Trophoblast cell (in vitro differentiated cells and primary cell): ENCODE data around the gene RGS3.

ENCODE experiments used
- DNase-seq, 2 donors: peaks; one replicate each; pipeline ENCODE4 v3.0.0-alpha.2; 2016
- H2AFZ ChIP-seq: 2 replicates; pipeline ENCODE4 v1.6.1; 2013; ENCODE audit warnings: low read length, moderate library complexity, mild to moderate bottlenecking; ENCODE audit not compliant: insufficient read depth, poor library complexity
- H2AK5ac ChIP-seq: 2 replicates; pipeline ENCODE4 v1.6.1; 2013; ENCODE audit warnings: mild to moderate bottlenecking, low read length
- H2BK120ac ChIP-seq: 2 replicates; pipeline ENCODE4 v1.6.1; 2013; ENCODE audit warnings: low read length, mild to moderate bottlenecking, moderate library complexity; ENCODE audit not compliant: insufficient read depth, poor library complexity
- H2BK12ac ChIP-seq: 2 replicates; pipeline ENCODE4 v1.6.1; 2013; ENCODE audit warnings: mild to moderate bottlenecking, low read length, moderate library complexity
- H2BK5ac ChIP-seq: 2 replicates; pipeline ENCODE4 v1.6.1; 2013; ENCODE audit warnings: low read length, low read depth, moderate library complexity, mild to moderate bottlenecking; ENCODE audit not compliant: poor library complexity
- H3K14ac ChIP-seq: 2 replicates; pipeline ENCODE4 v1.6.1; 2013; ENCODE audit warnings: mild to moderate bottlenecking, low read length
- H3K18ac ChIP-seq: 2 replicates; pipeline ENCODE4 v1.6.1; 2013; ENCODE audit warnings: mild to moderate bottlenecking, low read length
- H3K23ac ChIP-seq: 2 replicates; pipeline ENCODE4 v1.6.1; 2013; ENCODE audit warnings: low read length
- H3K27ac ChIP-seq: 2 replicates; pipeline ENCODE4 v1.5.1; 2013; ENCODE audit warnings: low read depth, mild to moderate bottlenecking, inconsistent platforms, low read length, moderate library complexity
- H3K27me3 ChIP-seq: 2 replicates; pipeline ENCODE4 v1.6.1; 2013; ENCODE audit warnings: inconsistent platforms, mild to moderate bottlenecking, low read length, moderate library complexity; ENCODE audit not compliant: insufficient read depth
- H3K36me3 ChIP-seq, 2 experiments: 1 replicate in 1 of 2; 2 replicates in 1 of 2; pipeline ENCODE4 v1.6.1; 2013; ENCODE audit warnings: low read length in 2 of 2, mild to moderate bottlenecking in 2 of 2, moderate library complexity in 1 of 2; ENCODE audit not compliant: insufficient read depth in 2 of 2, control insufficient read depth in 1 of 2
- H3K4ac ChIP-seq: 2 replicates; pipeline ENCODE4 v1.6.1; 2013; ENCODE audit warnings: low read depth, mild to moderate bottlenecking, low read length, moderate library complexity
- H3K4me1 ChIP-seq, 2 experiments: 1 replicate in 1 of 2; 2 replicates in 1 of 2; pipeline ENCODE4 v1.6.1; 2013; ENCODE audit warnings: low read length in 2 of 2, mild to moderate bottlenecking in 2 of 2, moderate library complexity in 1 of 2; ENCODE audit not compliant: insufficient read depth in 2 of 2, control insufficient read depth in 1 of 2
- H3K4me2 ChIP-seq: 2 replicates; pipeline ENCODE4 v1.6.1; 2013; ENCODE audit warnings: inconsistent platforms, mild to moderate bottlenecking, low read length, moderate library complexity
- H3K4me3 ChIP-seq: 2 replicates; pipeline ENCODE4 v1.5.1; 2013; ENCODE audit warnings: mild to moderate bottlenecking, low read depth, low read length, inconsistent platforms
- H3K79me1 ChIP-seq: one replicate; pipeline ENCODE4 v1.6.1; 2013; ENCODE audit warnings: low read length
- H3K79me2 ChIP-seq: 2 replicates; pipeline ENCODE4 v1.6.1; 2013; ENCODE audit warnings: low read length, mild to moderate bottlenecking; ENCODE audit not compliant: control insufficient read depth, insufficient read depth, poor library complexity
- H3K9ac ChIP-seq: 2 replicates; pipeline ENCODE4 v1.6.1; 2013; ENCODE audit warnings: mild to moderate bottlenecking, low read length
- H3K9me3 ChIP-seq: 2 replicates; pipeline ENCODE4 v1.6.1; 2013; ENCODE audit warnings: low read depth, mild to moderate bottlenecking, control low read depth, inconsistent platforms, low read length; ENCODE audit not compliant: insufficient read depth
- H4K12ac ChIP-seq: 2 replicates; pipeline ENCODE4 v1.6.1; 2013; ENCODE audit warnings: low read depth, mild to moderate bottlenecking, low read length, moderate library complexity
- H4K8ac ChIP-seq: 2 replicates; pipeline ENCODE4 v1.6.1; 2013; ENCODE audit warnings: low read depth, mild to moderate bottlenecking, low read length, moderate library complexity
- H4K91ac ChIP-seq: one replicate; pipeline ENCODE4 v1.6.1; 2013; ENCODE audit warnings: low read depth, mild to moderate bottlenecking, low read length, moderate library complexity
- WGBS: extraction: QIAGEN DNeasy Blood & Tissue Kit; methylation state at CpG from one replicate; pipeline ENCODE4 v1.1.7; 2013; ENCODE audit warnings: missing lambda C conversion rate; ENCODE audit not compliant: insufficient read length, insufficient coverage; ENCODE audit errors: extremely low coverage; 5-methylcytosine and 5-hydroxymethylcytosine counted together

RGS3 gene

DNA sequence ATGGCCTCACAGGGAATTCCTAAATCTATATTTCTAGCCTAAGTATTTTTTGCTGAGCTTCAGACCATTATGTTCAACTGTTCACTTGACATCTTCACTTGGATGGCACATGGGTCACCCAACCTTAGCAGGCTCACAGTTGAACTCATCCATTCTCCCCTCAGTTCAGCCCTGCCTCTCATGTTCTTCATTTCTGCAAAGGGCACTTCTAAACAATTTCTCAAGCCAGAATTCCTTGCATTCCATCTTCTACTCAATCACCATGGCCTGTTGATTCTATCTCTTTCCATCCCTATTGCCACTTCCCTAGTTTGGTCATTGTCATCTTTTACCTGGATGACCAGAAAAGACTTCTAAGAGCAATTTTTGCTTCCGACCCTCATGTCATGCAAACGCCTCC is 7.3 kb upstream of the RGS3 start:
- WGBS, result no CpG with 5 or more reads among the region's 2 CpGs
- no peak overlapping the region for H3K9ac ChIP-seq
- peak overlapping the region; percentile 66 for H4K8ac ChIP-seq
- peak overlapping the region; percentile 84 for H3K18ac ChIP-seq
- H3K27ac ChIP-seq, result peak overlapping the region; percentile 100
- H3K9me3 ChIP-seq, result no peaks in the 10 kb centered on the region
- H2AFZ ChIP-seq, result no peak overlapping the region
- peak overlapping the region; percentile 70 for H3K4ac ChIP-seq
- H3K36me3 ChIP-seq, result no peaks in the 10 kb centered on the region
- no peak overlapping the region for H3K23ac ChIP-seq
- peak overlapping the region; percentile 48 for H3K4me2 ChIP-seq
- H3K4me1 ChIP-seq, result peaks cover 8 to 12% of the 10 kb centered on the region in 2 experiments
- H3K27me3 ChIP-seq, result no peaks in the 10 kb centered on the region
- H4K91ac ChIP-seq, result peak overlapping the region; percentile 90
- H2BK12ac ChIP-seq, result peak overlapping the region; percentile 86
- DNase-seq, result peak; percentile 8 to 73
- peak overlapping the region; percentile 37 for H2AK5ac ChIP-seq
- H4K12ac ChIP-seq, result no peak overlapping the region
- peak overlapping the region; percentile 74 for H3K14ac ChIP-seq
- H3K79me1 ChIP-seq, result peaks cover 25% of the 10 kb centered on the region
- H3K4me3 ChIP-seq, result no peak overlapping the region
- peak overlapping the region; percentile 95 for H2BK5ac ChIP-seq
- H3K79me2 ChIP-seq, result peaks cover 7% of the 10 kb centered on the region
- H2BK120ac ChIP-seq, result peak overlapping the region; percentile 98

GRCh38 chr9:113461285-113461684 is 2.2 kb upstream of the RGS3 start:
- H3K14ac ChIP-seq, result no peak overlapping the region
- peaks cover 23 to 26% of the 10 kb centered on the region in 2 experiments for H3K4me1 ChIP-seq
- H2BK12ac ChIP-seq, result peak overlapping the region; percentile 11
- H3K9me3 ChIP-seq, result no peaks in the 10 kb centered on the region
- no peak overlapping the region for H2AFZ ChIP-seq
- no peaks in the 10 kb centered on the region for H3K27me3 ChIP-seq
- no peak overlapping the region for H2BK5ac ChIP-seq
- no peak overlapping the region for H3K23ac ChIP-seq
- H3K4ac ChIP-seq, result no peak overlapping the region
- H3K36me3 ChIP-seq, result no peaks in the 10 kb centered on the region
- no peak overlapping the region for H3K18ac ChIP-seq
- no peak overlapping the region for H3K4me2 ChIP-seq
- H4K8ac ChIP-seq, result no peak overlapping the region
- H3K27ac ChIP-seq, result no peak overlapping the region
- no CpG with 5 or more reads among the region's 3 CpGs for WGBS
- H3K79me1 ChIP-seq, result peaks cover 16% of the 10 kb centered on the region
- H2BK120ac ChIP-seq, result no peak overlapping the region
- H3K4me3 ChIP-seq, result no peak overlapping the region
- peak overlapping the region; percentile 7 for H4K91ac ChIP-seq
- peaks cover 4% of the 10 kb centered on the region for H3K79me2 ChIP-seq
- no peak overlapping the region for H3K9ac ChIP-seq
- DNase-seq, result no peak
- H4K12ac ChIP-seq, result no peak overlapping the region
- H2AK5ac ChIP-seq, result peak overlapping the region; percentile 57

DNA sequence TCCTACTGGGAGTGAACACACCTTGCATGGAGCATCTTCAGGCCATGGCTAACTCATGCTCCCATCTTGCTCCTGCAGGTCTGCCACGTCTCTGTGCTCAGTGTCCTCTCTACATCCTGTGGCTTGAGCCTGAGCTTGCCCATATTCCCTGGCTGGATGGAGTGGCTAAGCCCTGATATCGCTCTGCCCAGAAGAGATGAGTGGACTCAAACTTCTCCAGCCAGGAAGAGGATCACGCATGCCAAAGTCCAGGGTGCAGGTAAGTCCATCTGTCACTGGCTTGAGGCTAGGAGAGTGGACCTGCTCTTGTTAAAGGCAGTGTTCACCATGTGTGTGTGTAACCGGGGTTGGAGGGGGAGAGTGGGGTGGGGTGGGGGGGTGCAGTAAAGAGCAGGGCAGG is 1.6 kb upstream of the RGS3 start:
- Histone ChIP-seq H2BK5ac (no peak overlapping the region), H2BK12ac (no peak overlapping the region), H3K9ac (no peak overlapping the region), H3K79me1 (peaks cover 12% of the 10 kb centered on the region), H4K8ac (no peak overlapping the region), H4K91ac (no peak overlapping the region), H3K27ac (no peak overlapping the region), H3K4me1 (peaks cover 20 to 26% of the 10 kb centered on the region in 2 experiments), H3K79me2 (peaks cover 4% of the 10 kb centered on the region), H3K36me3 (no peaks in the 10 kb centered on the region), H3K4ac (no peak overlapping the region), H4K12ac (no peak overlapping the region), H2BK120ac (no peak overlapping the region), H3K27me3 (no peaks in the 10 kb centered on the region), H3K9me3 (no peaks in the 10 kb centered on the region), H2AK5ac (no peak overlapping the region), H3K14ac (no peak overlapping the region), H3K4me2 (no peak overlapping the region), H3K4me3 (no peak overlapping the region), H3K23ac (no peak overlapping the region), H2AFZ (no peak overlapping the region), H3K18ac (no peak overlapping the region)
- DNase-seq, result no peak
- WGBS, result no CpG with 5 or more reads among the region's 4 CpGs

- Histone ChIP-seq H3K4me3 (no peak overlapping the region), H3K18ac (no peak overlapping the region), H4K91ac (peak overlapping the region; percentile 20), H3K23ac (no peak overlapping the region), H3K9ac (no peak overlapping the region), H4K12ac (no peak overlapping the region), H2BK12ac (peak overlapping the region; percentile 55), H3K4me2 (peak overlapping the region; percentile 79), H2BK5ac (no peak overlapping the region), H2AK5ac (no peak overlapping the region), H3K4ac (no peak overlapping the region), H3K4me1 (peaks cover 19 to 26% of the 10 kb centered on the region in 2 experiments), H3K36me3 (no peaks in the 10 kb centered on the region), H3K79me2 (peaks cover 6% of the 10 kb centered on the region), H2BK120ac (no peak overlapping the region), H3K27me3 (no peaks in the 10 kb centered on the region), H3K27ac (no peak overlapping the region), H3K79me1 (peaks cover 8% of the 10 kb centered on the region), H3K9me3 (no peaks in the 10 kb centered on the region), H4K8ac (peak overlapping the region; percentile 21), H3K14ac (no peak overlapping the region), H2AFZ (peak overlapping the region; percentile 20)
- WGBS, result no CpG with 5 or more reads among the region's 11 CpGs
- DNase-seq, result no peak
Observed at GRCh38 chr9:113462781-113463286, 693 bp upstream of the RGS3 start.
